PC-9 (cell line): ENCODE results near the gene RIMKLB.

Experiments
- EZH2 ChIP-seq: fragments of 200-600 bp; sonication (generic); IDR thresholded peaks from 2 replicates; pipeline ENCODE4 v1.8.0; 2017; ENCODE audit warnings: antibody characterized with exemption, low read depth
- TF ChIP-seq, protein P1 (sequence below): fragments of 200-600 bp; sonication (generic); conservative IDR thresholded peaks from 2 replicates; pipeline ENCODE4 v1.6.1; 2017; ENCODE audit warnings: mixed run types, antibody characterized with exemption, mild to moderate bottlenecking, moderate library complexity

DNA sequence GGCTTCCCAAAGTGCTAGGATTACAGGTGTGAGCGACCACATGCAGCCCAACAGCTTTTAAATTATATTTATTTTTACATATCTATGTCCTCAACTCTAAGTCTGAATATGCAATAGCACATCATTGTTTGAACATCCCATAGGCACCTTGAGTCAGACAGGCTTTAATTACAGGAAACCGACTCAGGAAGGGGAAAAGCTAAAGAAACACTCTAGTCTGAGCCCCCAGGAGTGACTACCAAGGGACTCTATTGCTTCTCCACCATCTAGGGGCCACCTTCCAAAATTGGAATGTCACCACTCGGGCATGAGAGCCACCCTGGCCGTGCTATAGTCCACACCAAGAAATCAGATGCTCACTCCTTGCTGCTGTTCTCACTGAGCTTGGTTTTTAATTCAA lies 21.1 kb upstream of the RIMKLB start:
- TF ChIP-seq, protein P1, sequence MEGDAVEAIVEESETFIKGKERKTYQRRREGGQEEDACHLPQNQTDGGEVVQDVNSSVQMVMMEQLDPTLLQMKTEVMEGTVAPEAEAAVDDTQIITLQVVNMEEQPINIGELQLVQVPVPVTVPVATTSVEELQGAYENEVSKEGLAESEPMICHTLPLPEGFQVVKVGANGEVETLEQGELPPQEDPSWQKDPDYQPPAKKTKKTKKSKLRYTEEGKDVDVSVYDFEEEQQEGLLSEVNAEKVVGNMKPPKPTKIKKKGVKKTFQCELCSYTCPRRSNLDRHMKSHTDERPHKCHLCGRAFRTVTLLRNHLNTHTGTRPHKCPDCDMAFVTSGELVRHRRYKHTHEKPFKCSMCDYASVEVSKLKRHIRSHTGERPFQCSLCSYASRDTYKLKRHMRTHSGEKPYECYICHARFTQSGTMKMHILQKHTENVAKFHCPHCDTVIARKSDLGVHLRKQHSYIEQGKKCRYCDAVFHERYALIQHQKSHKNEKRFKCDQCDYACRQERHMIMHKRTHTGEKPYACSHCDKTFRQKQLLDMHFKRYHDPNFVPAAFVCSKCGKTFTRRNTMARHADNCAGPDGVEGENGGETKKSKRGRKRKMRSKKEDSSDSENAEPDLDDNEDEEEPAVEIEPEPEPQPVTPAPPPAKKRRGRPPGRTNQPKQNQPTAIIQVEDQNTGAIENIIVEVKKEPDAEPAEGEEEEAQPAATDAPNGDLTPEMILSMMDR, result no peak
- no peak for TF ChIP-seq EZH2
